SKM-1 (cell line): ENCODE data around the gene MAP2K4.

Experiments used
- DNase-seq: peaks from one replicate; lab custom pipeline; 2025; ENCODE audit not compliant: unreplicated experiment; lab: John Stamatoyannopoulos, UW

MAP2K4 gene

GRCh38 chr17:12088035-12088434 lies 67.4 kb downstream of the MAP2K4 start:
- DNase-seq = no peak

- no peak for DNase-seq
Measured at GRCh38 chr17:12089809-12090384, 69.2 kb downstream of the MAP2K4 start.

GRCh38 chr17:12094336-12094735 lies 73.7 kb downstream of the MAP2K4 start:
- DNase-seq = no peak

GRCh38 chr17:12095522-12095921 lies 74.8 kb downstream of the MAP2K4 start:
- DNase-seq = no peak

- DNase-seq = no peak
Measured at GRCh38 chr17:12097326-12097725, 76.6 kb downstream of the MAP2K4 start.

- DNase-seq = no peak
Measured at GRCh38 chr17:12098568-12098967, 77.9 kb downstream of the MAP2K4 start.

- DNase-seq = no peak
Measured at GRCh38 chr17:12099412-12099811, 78.7 kb downstream of the MAP2K4 start.

GRCh38 chr17:12104831-12105230 lies 84.2 kb downstream of the MAP2K4 start:
- no peak for DNase-seq

- no peak for DNase-seq
Measured at GRCh38 chr17:12107905-12108304, 87.2 kb downstream of the MAP2K4 start.

- DNase-seq = no peak
Measured at GRCh38 chr17:12110906-12111305, 90.2 kb downstream of the MAP2K4 start.

- DNase-seq = no peak
Measured at GRCh38 chr17:12113156-12113555, 92.5 kb downstream of the MAP2K4 start.

GRCh38 chr17:12114686-12115418 lies 94.2 kb downstream of the MAP2K4 start:
- DNase-seq = no peak

- DNase-seq = no peak
Measured at GRCh38 chr17:12116143-12116542, 95.5 kb downstream of the MAP2K4 start.

GRCh38 chr17:12118617-12119016 lies 97.9 kb downstream of the MAP2K4 start:
- DNase-seq = no peak

GRCh38 chr17:12122075-12122474 lies 101.4 kb downstream of the MAP2K4 start:
- DNase-seq = no peak

- no peak for DNase-seq
Measured at GRCh38 chr17:12127177-12127576, 106.5 kb downstream of the MAP2K4 start.

- DNase-seq = no peak
Measured at GRCh38 chr17:12127667-12128066, 107.0 kb downstream of the MAP2K4 start.

GRCh38 chr17:12128946-12129345 lies 108.3 kb downstream of the MAP2K4 start:
- no peak for DNase-seq

GRCh38 chr17:12133183-12133582 lies 112.5 kb downstream of the MAP2K4 start:
- no peak for DNase-seq

- no peak for DNase-seq
Measured at GRCh38 chr17:12134101-12134500, 113.4 kb downstream of the MAP2K4 start.

- DNase-seq = no peak
Measured at GRCh38 chr17:12134587-12134986, 113.9 kb downstream of the MAP2K4 start.

- DNase-seq = no peak
Measured at GRCh38 chr17:12136243-12136642, 115.6 kb downstream of the MAP2K4 start.

GRCh38 chr17:12136646-12137045 lies 116.0 kb downstream of the MAP2K4 start:
- DNase-seq = no peak
